Measurements from ENCODE around the gene ANKRD16. TPM values are rescaled to one million over a fixed set of nuclear protein-coding genes. Genes with fewer than 3 reads are reported as not detected.
A peak's percentile ranks its signal among the peaks of the same experiment; 100 is the strongest.

ANKRD16 gene
- total and polyA plus RNA-seq, 2 of the 13 experiments (the other 11 are each of a cell fraction or from before 2014, with no cell fraction given) = 8.0 to 11.4 TPM

- TF ChIP-seq LBX2 (CRISPR knock-in tag; IDR thresholded peaks at IDR 0.05; ENCODE audit: borderline replicate concordance) (peak; percentile 97; the same call in 1 of the 2 replicates), SETDB1 (CRISPR knock-in tag; IDR thresholded peaks at IDR 0.05; ENCODE audit: borderline replicate concordance) (no peak), ZNF562 (CRISPR knock-in tag; IDR thresholded peaks at IDR 0.05; ENCODE audit: borderline replicate concordance) (peak; percentile 60; the same call in 1 of the 2 replicates), ZNF512B (CRISPR knock-in tag; IDR thresholded peaks at IDR 0.05; ENCODE audit: borderline replicate concordance) (peak; percentile 81; the same call in 1 of the 2 replicates), ZNF746 (CRISPR knock-in tag; IDR thresholded peaks at IDR 0.05) (peak; percentile 95), ZNF44 (CRISPR knock-in tag; IDR thresholded peaks at IDR 0.05) (peak; percentile 22; the same call in 1 of the 2 replicates), NCOA1 (CRISPR knock-in tag; IDR thresholded peaks at IDR 0.05) (peak; percentile 90), ZFP41 (CRISPR knock-in tag; IDR thresholded peaks at IDR 0.05; ENCODE audit: borderline replicate concordance) (peak; percentile 66), EHMT2 (IDR thresholded peaks at IDR 0.05; ENCODE audit: borderline replicate concordance, low read depth, low read length) (no peak), MAF1 (CRISPR knock-in tag; IDR thresholded peaks at IDR 0.05; ENCODE audit: borderline replicate concordance) (no peak), SAFB2 (CRISPR knock-in tag; IDR thresholded peaks at IDR 0.05; ENCODE audit: borderline replicate concordance, low read depth) (peak; percentile 83), ZNF354B (CRISPR knock-in tag; IDR thresholded peaks at IDR 0.05) (peak; percentile 76; the same call in 1 of the 2 replicates), CBX1 (IDR thresholded peaks at IDR 0.05; ENCODE audit: low read depth) (peak; percentile 7), ZNF549 (CRISPR knock-in tag; IDR thresholded peaks at IDR 0.05) (peak; percentile 78; the same call in 1 of the 2 replicates), RORA (CRISPR knock-in tag; IDR thresholded peaks at IDR 0.05) (peak; percentile 68; the same call in 1 of the 2 replicates), AKAP8 (CRISPR knock-in tag; IDR thresholded peaks at IDR 0.05) (peak; percentile 82; the same call in 1 of the 2 replicates), KMT2B (CRISPR knock-in tag; IDR thresholded peaks at IDR 0.05) (peak; percentile 86), IRX3 (CRISPR knock-in tag; IDR thresholded peaks at IDR 0.05; ENCODE audit: borderline replicate concordance, low read depth) (peak; percentile 98), MED1 (CRISPR knock-in tag; IDR thresholded peaks at IDR 0.05) (peak; percentile 91), ESRRA (CRISPR knock-in tag; IDR thresholded peaks at IDR 0.05; ENCODE audit: low read depth) (peak; percentile 96), ZNF780A (CRISPR knock-in tag; IDR thresholded peaks at IDR 0.05) (no peak), ZNF12 (CRISPR knock-in tag; IDR thresholded peaks at IDR 0.05) (peak; percentile 76), ZNF296 (CRISPR knock-in tag; conservative IDR thresholded peaks at IDR 0.05) (no peak; the same call in 1 of the 2 replicates), ZNF451 (CRISPR knock-in tag; IDR thresholded peaks at IDR 0.05) (peak; percentile 98), SOX13 (IDR thresholded peaks at IDR 0.05) (no peak), SOX13 (CRISPR knock-in tag; conservative IDR thresholded peaks at IDR 0.05 in 1 of 2, IDR thresholded peaks at IDR 0.05 in 1 of 2) (peak in 1 of 2 experiments; percentile 72; a peak in 2 of 4 replicates), ZNF143 (CRISPR knock-in tag; IDR thresholded peaks at IDR 0.05) (peak; percentile 82)
Measured at GRCh38 chr10:5813341-5814109, 76.2 kb downstream of the ANKRD16 start, which contains the start of gene GDI2 (continued).
